ENCODE data around the gene SPRYD7.

GRCh38 chr13:49954674-49955455 lies 18.7 kb upstream of the SPRYD7 start:
- TF ChIP-seq, protein P1, sequence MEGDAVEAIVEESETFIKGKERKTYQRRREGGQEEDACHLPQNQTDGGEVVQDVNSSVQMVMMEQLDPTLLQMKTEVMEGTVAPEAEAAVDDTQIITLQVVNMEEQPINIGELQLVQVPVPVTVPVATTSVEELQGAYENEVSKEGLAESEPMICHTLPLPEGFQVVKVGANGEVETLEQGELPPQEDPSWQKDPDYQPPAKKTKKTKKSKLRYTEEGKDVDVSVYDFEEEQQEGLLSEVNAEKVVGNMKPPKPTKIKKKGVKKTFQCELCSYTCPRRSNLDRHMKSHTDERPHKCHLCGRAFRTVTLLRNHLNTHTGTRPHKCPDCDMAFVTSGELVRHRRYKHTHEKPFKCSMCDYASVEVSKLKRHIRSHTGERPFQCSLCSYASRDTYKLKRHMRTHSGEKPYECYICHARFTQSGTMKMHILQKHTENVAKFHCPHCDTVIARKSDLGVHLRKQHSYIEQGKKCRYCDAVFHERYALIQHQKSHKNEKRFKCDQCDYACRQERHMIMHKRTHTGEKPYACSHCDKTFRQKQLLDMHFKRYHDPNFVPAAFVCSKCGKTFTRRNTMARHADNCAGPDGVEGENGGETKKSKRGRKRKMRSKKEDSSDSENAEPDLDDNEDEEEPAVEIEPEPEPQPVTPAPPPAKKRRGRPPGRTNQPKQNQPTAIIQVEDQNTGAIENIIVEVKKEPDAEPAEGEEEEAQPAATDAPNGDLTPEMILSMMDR (IDR thresholded peaks at IDR 0.05): no peak
- no peak for TF ChIP-seq POLR2A (IDR thresholded peaks at IDR 0.05)

Data from right lobe of liver (tissue), 4 donors.